Pancreas (tissue), 10 donors: ENCODE measurements around the gene KIAA0513. TPM values are rescaled to one million over a fixed set of nuclear protein-coding genes. Genes with fewer than 3 reads are reported as not detected.

ENCODE experiments used
- ATAC-seq, 4 donors: fragments of 200-7000 bp; cut with Tn5 transposase; one replicate each; pipeline versions ENCODE4 v1.8.0 to v1.9.1; 2020; ENCODE audit warnings: mild to moderate bottlenecking in 4 of 4, moderate library complexity in 4 of 4
- DNase-seq, 6 donors: peaks; one replicate each; pipeline ENCODE4 v3.0.0-alpha.2; 2020
- FAIRE-seq: peaks from 2 replicates; lab custom pipeline; 2012; peaks lifted over from hg19 to GRCh38; lab: Jason Lieb, UNC
- H3K27ac ChIP-seq, 4 donors: fragments of 200-600 bp; sonication (generic); 1 replicate in 3 of 4; 2 replicates in 1 of 4; pipeline versions ENCODE4 v1.5.0 to v1.8.0; 2020
- H3K27me3 ChIP-seq, 4 donors: fragments of 200-600 bp; one replicate each; pipeline ENCODE4 v1.8.0; 2021
- H3K36me3 ChIP-seq, 3 donors: fragments of 200-600 bp; sonication (generic) in 1 of 3; one replicate each; pipeline versions ENCODE4 v1.5.0 to v1.8.0; 2020 to 2021
- H3K4me1 ChIP-seq, 3 donors: fragments of 200-600 bp; one replicate each; pipeline ENCODE4 v1.8.0; 2021
- H3K4me3 ChIP-seq, 4 donors: fragments of 200-600 bp; sonication (generic) in 2 of 4; one replicate each; pipeline versions ENCODE4 v1.5.0 to v1.8.0; 2020 to 2021
- H3K9me3 ChIP-seq, 4 donors: fragments of 200-600 bp; one replicate each; pipeline ENCODE4 v1.8.0; 2021
- CTCF ChIP-seq, 4 donors: fragments of 200-600 bp; sonication (generic) in 3 of 4; IDR thresholded peaks; one replicate each; pipeline versions ENCODE4 v1.5.0 to v1.8.0; 2021; ENCODE audit warnings: antibody characterized with exemption in 4 of 4
- WGBS, 2 donors: extraction: QIAGEN DNeasy Blood & Tissue Kit; methylation state at CpG; one replicate each; pipeline ENCODE4 v1.1.7; 2013; 5-methylcytosine and 5-hydroxymethylcytosine counted together
- intact Hi-C, 3 donors: fragments of 100-400 bp; cut with DNase I; formaldehyde crosslinking; loops; one replicate each; pipeline versions ENCODE4 v1.11.1 to v1.14.2; 2022
- polyA plus RNA-seq, 2 donors: library from polyadenylated mRNA; stranded (reverse); fragments of 200-250 nt; gene quantifications; one replicate each; pipeline ENCODE4 v1.2.3, GENCODE V29; 2013
- total RNA-seq, 6 donors: library from RNA; stranded (reverse); fragmentation: NEBNext Ultra II Directional in 4 of 6; extraction: Animal tissue kit (Norgen Biotek cat#: 25700) in 4 of 6; gene quantifications; one replicate each; pipeline versions ENCODE4 v1.2.1 to v1.2.4, GENCODE V29; 2021 to 2023
- donor health status: healthy with polysubstance abuse.
- donor health status: DM: no; HTN: no; CAD: no; lungs with moderate emphysema.
- donor health status: DM: no; HTN: no; CAD: no.
- donor health status: control.
- donor health status: control.
- donor health status: Bipolar disorder and iron deficiency.
- donor health status: DM: yes; HTN: yes; CAD: no.
- donor health status: DM: no; HTN: no; CAD: no.
- donor health status: DM: no; HTN: no; CAD: no.
- donor health status: DM: yes; HTN: yes; CAD: no.

KIAA0513 gene
- total and polyA plus RNA-seq, 8 donors, result 3.5 to 22.1 (median 16.2) TPM

- no peak for DNase-seq
Measured at GRCh38 chr16:85087899-85088569, 60.4 kb downstream of the KIAA0513 start.

GRCh38 chr16:85088570-85089199 is 61.1 kb downstream of the KIAA0513 start:
- no peak for FAIRE-seq
- no peak for ATAC-seq
- TF ChIP-seq CTCF (IDR thresholded peaks at IDR 0.05), result no peak
- Histone ChIP-seq H3K9me3 (no peaks in the 10 kb centered on the region), H3K27ac (no peak overlapping the region), H3K27me3 (no peaks in the 10 kb centered on the region), H3K4me1 (peaks cover 12 to 17% (median 13%) of the 10 kb centered on the region in 3 donors), H3K4me3 (no peak overlapping the region), H3K36me3 (peaks cover 0 to 4% (median 0%) of the 10 kb centered on the region in 3 donors)
- intact Hi-C loops, result loop anchor here in 1 of 3 donors (10.0 kb wide), 1 partner anchor 104 kb away; no protein-coding TSS in a partner anchor
- peak in 1 of 6 donors; percentile 49 for DNase-seq
- WGBS, 2 donors, result 86 to 89% methylated on average over 31 of the region's 31 CpGs

More at GRCh38 chr16:85087899-85088569, 60.4 kb downstream of the KIAA0513 start:
- intact Hi-C loops, result loop anchor here in 1 of 3 donors (10.0 kb wide), 1 partner anchor 103 kb away; no protein-coding TSS in a partner anchor
- no peak overlapping the region for H3K4me3 ChIP-seq
- ATAC-seq, result no peak
- H3K4me1 ChIP-seq, result peaks cover 12 to 17% (median 13%) of the 10 kb centered on the region in 3 donors
- H3K9me3 ChIP-seq, result no peaks in the 10 kb centered on the region
- no peak overlapping the region for H3K27ac ChIP-seq
- H3K27me3 ChIP-seq, result no peaks in the 10 kb centered on the region
- no peak for TF ChIP-seq CTCF (IDR thresholded peaks at IDR 0.05)
- H3K36me3 ChIP-seq, result peaks cover 0 to 4% (median 0%) of the 10 kb centered on the region in 3 donors
- no peak for FAIRE-seq
- 96 to 97% methylated on average over 21 of the region's 21 CpGs for WGBS, 2 donors

GRCh38 chr16:85089525-85089924 is 61.9 kb downstream of the KIAA0513 start:
- Histone ChIP-seq H3K4me1 (peaks cover 12 to 17% (median 13%) of the 10 kb centered on the region in 3 donors), H3K4me3 (no peak overlapping the region), H3K27ac (no peak overlapping the region), H3K9me3 (no peaks in the 10 kb centered on the region), H3K36me3 (peaks cover 0 to 4% (median 0%) of the 10 kb centered on the region in 3 donors), H3K27me3 (no peaks in the 10 kb centered on the region)
- TF ChIP-seq CTCF (IDR thresholded peaks at IDR 0.05), result no peak
- intact Hi-C loops, result loop anchor here in 1 of 3 donors (10.0 kb wide), 1 partner anchor 105 kb away; no protein-coding TSS in a partner anchor
- no peak for FAIRE-seq
- ATAC-seq, result no peak
- WGBS, 2 donors, result 79 to 83% methylated on average over 16 of the region's 16 CpGs
- peak in 1 of 6 donors; percentile 70 for DNase-seq

- H3K4me1 ChIP-seq, result peaks cover 12 to 17% (median 13%) of the 10 kb centered on the region in 3 donors
- 87% methylated on average over 13 of the region's 13 CpGs for WGBS, 2 donors
- FAIRE-seq (no peak), ATAC-seq (no peak), DNase-seq (peak in 1 of 6 donors; percentile 47)
- TF ChIP-seq CTCF (IDR thresholded peaks at IDR 0.05), result no peak
- no peaks in the 10 kb centered on the region for H3K9me3 ChIP-seq
- H3K27ac ChIP-seq, result peak overlapping the region in 3 of 4 donors; percentile 46 to 60 (median 58)
- H3K27me3 ChIP-seq, result no peaks in the 10 kb centered on the region
- peaks cover 0 to 4% (median 0%) of the 10 kb centered on the region in 3 donors for H3K36me3 ChIP-seq
- intact Hi-C loops, result no loop called here
- no peak overlapping the region for H3K4me3 ChIP-seq
Measured at GRCh38 chr16:85090181-85090580, 62.6 kb downstream of the KIAA0513 start.
